HG03045 (cell line): ENCODE measurements around the gene MARCHF4.
"Not testable (repeated sequence)": the region's sequence is repeated elsewhere in the genome, so short reads cannot be mapped to it uniquely, and the experiment has no call there.

Experiments used
- ATAC-seq: cut with Tn5 transposase; IDR thresholded peaks from one replicate; pipeline ENCODE4 v1.9.1; 2021; ENCODE audit warnings: mild to moderate bottlenecking, moderate library complexity; ENCODE audit not compliant: unreplicated experiment

The MARCHF4 gene

GRCh38 chr2:216392945-216393840 is 20.9 kb upstream of the MARCHF4 start:
- ATAC-seq: no peak

GRCh38 chr2:216392018-216392562 is 19.8 kb upstream of the MARCHF4 start:
- ATAC-seq: no peak

- no peak for ATAC-seq
Measured at GRCh38 chr2:216391401-216391800, 19.1 kb upstream of the MARCHF4 start.

GRCh38 chr2:216389570-216389969 is 17.3 kb upstream of the MARCHF4 start:
- no peak for ATAC-seq

GRCh38 chr2:216388046-216388884 is 16.0 kb upstream of the MARCHF4 start:
- no peak for ATAC-seq

GRCh38 chr2:216387262-216387661 is 15.0 kb upstream of the MARCHF4 start:
- ATAC-seq: no peak

GRCh38 chr2:216385478-216385877 is 13.2 kb upstream of the MARCHF4 start:
- ATAC-seq: no peak

GRCh38 chr2:216384409-216384808 is 12.1 kb upstream of the MARCHF4 start:
- ATAC-seq: not testable (repeated sequence)

GRCh38 chr2:216379977-216380376 is 7.7 kb upstream of the MARCHF4 start:
- no peak for ATAC-seq

- no peak for ATAC-seq
Measured at GRCh38 chr2:216375286-216375685, 3.0 kb upstream of the MARCHF4 start.

GRCh38 chr2:216373896-216374295 is 1.6 kb upstream of the MARCHF4 start:
- no peak for ATAC-seq

GRCh38 chr2:216372761-216373291 is 543 bp upstream of the MARCHF4 start:
- ATAC-seq: no peak

- no peak for ATAC-seq
Measured at GRCh38 chr2:216370961-216371712, 1.1 kb downstream of the MARCHF4 start.

GRCh38 chr2:216369821-216370220 is 2.5 kb downstream of the MARCHF4 start:
- ATAC-seq: no peak

- no peak for ATAC-seq
Measured at GRCh38 chr2:216366777-216367471, 5.4 kb downstream of the MARCHF4 start.

GRCh38 chr2:216365518-216365917 is 6.8 kb downstream of the MARCHF4 start:
- no peak for ATAC-seq

GRCh38 chr2:216363221-216363620 is 9.1 kb downstream of the MARCHF4 start:
- ATAC-seq: no peak

GRCh38 chr2:216362730-216363129 is 9.6 kb downstream of the MARCHF4 start:
- ATAC-seq: no peak

- no peak for ATAC-seq
Measured at GRCh38 chr2:216355711-216356110, 16.6 kb downstream of the MARCHF4 start.

GRCh38 chr2:216354306-216354705 is 18.0 kb downstream of the MARCHF4 start:
- ATAC-seq: no peak
